AG09319 (cell line): ENCODE data around the gene TMEM59.
A peak's percentile ranks its signal among the peaks of the same experiment; 100 is the strongest.
"Not testable (repeated sequence)": the region's sequence is repeated elsewhere in the genome, so short reads cannot be mapped to it uniquely, and the experiment has no call there.

ENCODE experiments used
- DNase-seq: peaks from one replicate; pipeline ENCODE4 v3.0.0-alpha.2; 2010; ENCODE audit warnings: low read depth; ENCODE audit errors: extremely low read depth
- CTCF ChIP-seq: IDR thresholded peaks from 2 replicates; pipeline ENCODE4 v1.5.1; 2011; ENCODE audit warnings: low read depth, mild to moderate bottlenecking, inconsistent platforms, low read length, moderate library complexity

Gene TMEM59

GRCh38 chr1:54052934-54053744 is at the start of gene TMEM59, which contains the start of gene TCEANC2:
Gene TMEM59, minus strand, starts transcription at chr1:54053204. Its CDS starts 16 bp downstream, at chr1:54053188.
Gene TCEANC2, plus strand, starts transcription at chr1:54053608. Its CDS starts 815 bp downstream, at chr1:54054423.
- peak; percentile 97 for DNase-seq
- no peak for TF ChIP-seq CTCF

GRCh38 chr1:54100500-54100899 is 47.5 kb upstream of the TMEM59 start:
- TF ChIP-seq CTCF, result no peak
- DNase-seq, result no peak

- no peak for TF ChIP-seq CTCF
- no peak for DNase-seq
Measured at GRCh38 chr1:54099061-54099610, 46.1 kb upstream of the TMEM59 start.

- DNase-seq, result no peak
- no peak for TF ChIP-seq CTCF
Measured at GRCh38 chr1:54096877-54097240, 43.9 kb upstream of the TMEM59 start.

- TF ChIP-seq CTCF, result no peak
- no peak for DNase-seq
Measured at GRCh38 chr1:54096227-54096876, 43.3 kb upstream of the TMEM59 start.

- TF ChIP-seq CTCF, result no peak
- DNase-seq, result no peak
Measured at GRCh38 chr1:54095546-54096226, 42.7 kb upstream of the TMEM59 start.

GRCh38 chr1:54094730-54095105 is 41.7 kb upstream of the TMEM59 start:
- not testable (repeated sequence) for DNase-seq
